ENCODE results near the gene EDNRB. TPM values are rescaled to one million over a fixed set of nuclear protein-coding genes. Genes with fewer than 3 reads are reported as not detected.

Gene EDNRB
- total RNA-seq, 4 donors from 2014 or later, result 16.2 to 56.4 (median 51.9) TPM

GRCh38 chr13:77876176-77876575 lies 42.5 kb downstream of the EDNRB start:
- Histone ChIP-seq H3K27me3 (no peaks in the 10 kb centered on the region), H3K4me3 (no peak overlapping the region), H3K4me1 (peaks cover 0 to 6% (median 0%) of the 10 kb centered on the region in 4 donors), H3K27ac (replicated peaks in 1 of 4) (no peak overlapping the region), H3K9me3 (no peaks in the 10 kb centered on the region), H3K36me3 (no peaks in the 10 kb centered on the region)
- TF ChIP-seq POLR2AphosphoS5 (IDR thresholded peaks at IDR 0.05), result no peak
- no peak for DNase-seq (ENCODE audit: extremely low spot score)
- intact Hi-C loops (cut with DNase I), result no loop called here
- 47% methylated on average over 2 of the region's 2 CpGs for WGBS

DNA sequence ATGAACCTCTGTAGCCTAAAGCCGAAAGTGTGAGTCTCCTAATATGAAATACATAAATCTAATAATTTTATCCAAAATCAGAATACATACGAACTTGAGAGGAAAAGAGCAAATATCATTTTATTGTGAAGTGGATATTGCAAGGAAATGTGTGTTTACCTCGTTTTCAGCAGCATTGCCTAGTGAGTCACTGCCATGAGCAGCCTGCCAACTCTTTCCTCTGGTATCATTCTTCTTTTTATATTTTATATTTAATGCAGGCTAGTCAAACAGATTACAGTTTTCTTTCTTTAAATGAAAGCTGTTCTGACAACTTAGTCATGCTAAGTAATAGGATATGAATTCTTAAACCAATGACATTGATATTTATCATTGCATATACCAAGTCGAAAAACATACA lies 44.2 kb downstream of the EDNRB start:
- intact Hi-C loops (cut with DNase I), result no loop called here
- TF ChIP-seq CTCF (IDR thresholded peaks at IDR 0.05) (no peak), POLR2AphosphoS5 (IDR thresholded peaks at IDR 0.05) (no peak), POLR2A (IDR thresholded peaks at IDR 0.05; ENCODE audit: low read depth) (no peak), EP300 (IDR thresholded peaks at IDR 0.05) (no peak)
- no peak overlapping the region for H3K4me3 ChIP-seq
- H3K27ac ChIP-seq (replicated peaks in 1 of 4), result no peak overlapping the region
- 48% methylated on average over 4 of the region's 4 CpGs for WGBS
- no peak for DNase-seq (ENCODE audit: extremely low spot score)
- no peaks in the 10 kb centered on the region for H3K36me3 ChIP-seq
- H3K9me3 ChIP-seq, result no peaks in the 10 kb centered on the region
- H3K4me1 ChIP-seq, result peaks cover 0 to 6% (median 0%) of the 10 kb centered on the region in 4 donors
- H3K27me3 ChIP-seq, result no peaks in the 10 kb centered on the region

GRCh38 chr13:77872995-77873394 lies 45.6 kb downstream of the EDNRB start:
- peaks cover 0 to 6% (median 0%) of the 10 kb centered on the region in 4 donors for H3K4me1 ChIP-seq
- TF ChIP-seq POLR2AphosphoS5 (IDR thresholded peaks at IDR 0.05) (no peak), CTCF (IDR thresholded peaks at IDR 0.05) (no peak), POLR2A (IDR thresholded peaks at IDR 0.05; ENCODE audit: low read depth) (no peak), EP300 (IDR thresholded peaks at IDR 0.05) (no peak)
- DNase-seq (ENCODE audit: extremely low spot score), result no peak
- H3K9me3 ChIP-seq, result no peaks in the 10 kb centered on the region
- no peak overlapping the region for H3K4me3 ChIP-seq
- intact Hi-C loops (cut with DNase I), result no loop called here
- H3K27me3 ChIP-seq, result no peaks in the 10 kb centered on the region
- 41% methylated on average over 3 of the region's 5 CpGs for WGBS
- H3K27ac ChIP-seq (replicated peaks in 1 of 4), result no peak overlapping the region
- H3K36me3 ChIP-seq, result no peaks in the 10 kb centered on the region

GRCh38 chr13:77871596-77871995 lies 47.0 kb downstream of the EDNRB start:
- Histone ChIP-seq H3K27ac (replicated peaks in 1 of 4) (no peak overlapping the region), H3K4me1 (peaks cover 0 to 6% (median 0%) of the 10 kb centered on the region in 4 donors), H3K9me3 (no peaks in the 10 kb centered on the region), H3K36me3 (no peaks in the 10 kb centered on the region), H3K27me3 (no peaks in the 10 kb centered on the region), H3K4me3 (no peak overlapping the region)
- DNase-seq (ENCODE audit: extremely low spot score), result no peak
- no peak for TF ChIP-seq POLR2A (IDR thresholded peaks at IDR 0.05; ENCODE audit: low read depth)
- TF ChIP-seq CTCF (IDR thresholded peaks at IDR 0.05), result no peak
- no peak for TF ChIP-seq EP300 (IDR thresholded peaks at IDR 0.05)
- no peak for TF ChIP-seq POLR2AphosphoS5 (IDR thresholded peaks at IDR 0.05)
- intact Hi-C loops (cut with DNase I), result no loop called here

DNA sequence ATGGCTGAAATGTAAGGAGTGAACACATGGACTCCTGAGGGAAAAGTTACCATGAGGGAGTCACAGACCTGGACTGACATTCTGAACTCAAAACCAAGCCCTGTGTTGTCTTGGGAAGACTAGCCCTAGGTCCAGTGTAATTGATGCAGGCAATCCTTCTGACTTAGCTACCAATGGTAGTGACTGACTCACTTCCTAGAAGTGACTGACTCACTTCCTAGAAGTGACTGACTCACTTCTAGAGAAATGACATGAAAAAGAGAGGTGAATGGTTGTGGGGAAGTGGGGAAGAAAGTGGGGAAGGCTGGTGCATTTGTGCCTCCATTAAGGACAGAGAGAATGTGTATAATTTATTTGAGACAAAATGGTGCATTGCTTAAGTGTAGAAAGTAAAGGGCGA lies 49.9 kb downstream of the EDNRB start:
- H3K27ac ChIP-seq (replicated peaks in 1 of 4), result no peak overlapping the region
- H3K4me1 ChIP-seq, result no peaks in the 10 kb centered on the region
- no peaks in the 10 kb centered on the region for H3K9me3 ChIP-seq
- no peak overlapping the region for H3K4me3 ChIP-seq
- no peaks in the 10 kb centered on the region for H3K36me3 ChIP-seq
- TF ChIP-seq EP300 (IDR thresholded peaks at IDR 0.05) (no peak), POLR2A (IDR thresholded peaks at IDR 0.05; ENCODE audit: low read depth) (no peak), POLR2AphosphoS5 (IDR thresholded peaks at IDR 0.05) (no peak), CTCF (IDR thresholded peaks at IDR 0.05) (no peak)
- H3K27me3 ChIP-seq, result no peaks in the 10 kb centered on the region
- DNase-seq (ENCODE audit: extremely low spot score), result no peak
- intact Hi-C loops (cut with DNase I), result no loop called here
- 88% methylated on average over 1 of the region's 1 CpG for WGBS

Measured in esophagus muscularis mucosa (tissue), 4 donors.